GM18909 (cell line): ENCODE results near the gene COL18A1.

ENCODE experiments used
- ATAC-seq: cut with Tn5 transposase; IDR thresholded peaks from one replicate; pipeline ENCODE4 v1.9.1; 2021; ENCODE audit warnings: mild to moderate bottlenecking; ENCODE audit not compliant: unreplicated experiment, poor library complexity

The COL18A1 gene

DNA sequence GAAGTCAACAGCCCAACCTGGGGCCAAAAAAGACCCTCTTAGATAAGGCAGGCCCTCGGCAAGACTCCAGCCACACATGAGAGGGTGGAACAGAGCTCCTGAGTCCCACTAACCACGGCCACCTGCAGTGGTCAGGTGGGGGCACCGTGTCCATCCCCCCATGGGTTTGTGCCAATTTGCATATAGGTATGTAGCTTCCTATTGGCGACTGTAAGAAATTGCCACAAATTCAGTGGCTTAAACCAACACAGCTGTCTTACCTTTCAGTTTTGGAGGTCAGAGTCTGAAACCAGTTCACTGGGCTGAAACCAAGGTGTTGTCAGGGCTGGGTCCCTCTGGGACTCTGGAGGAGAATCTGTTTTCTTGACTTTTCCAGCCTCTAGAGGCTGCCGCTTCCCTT, 59.3 kb downstream of the COL18A1 start:
- no peak for ATAC-seq

DNA sequence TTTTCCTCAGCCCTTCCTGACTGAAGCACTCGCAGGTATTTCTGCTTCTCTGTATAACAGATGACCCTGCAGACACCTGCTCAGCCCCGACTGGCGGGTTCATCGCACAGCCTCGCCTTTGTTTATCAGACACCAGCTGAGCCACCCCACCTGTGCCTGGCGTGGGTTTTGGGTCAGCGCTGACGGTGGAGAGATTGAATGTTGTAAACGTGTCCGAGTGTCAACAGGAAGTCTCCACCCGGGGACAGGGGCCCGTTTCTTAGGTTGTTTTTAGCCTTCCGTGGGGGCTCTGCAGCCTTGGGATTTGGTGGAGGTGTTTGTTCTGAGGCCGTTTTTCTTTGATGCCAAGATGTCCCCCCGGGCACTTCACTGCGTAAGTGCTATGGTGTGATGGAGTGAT, 60.1 kb downstream of the COL18A1 start:
- no peak for ATAC-seq

DNA sequence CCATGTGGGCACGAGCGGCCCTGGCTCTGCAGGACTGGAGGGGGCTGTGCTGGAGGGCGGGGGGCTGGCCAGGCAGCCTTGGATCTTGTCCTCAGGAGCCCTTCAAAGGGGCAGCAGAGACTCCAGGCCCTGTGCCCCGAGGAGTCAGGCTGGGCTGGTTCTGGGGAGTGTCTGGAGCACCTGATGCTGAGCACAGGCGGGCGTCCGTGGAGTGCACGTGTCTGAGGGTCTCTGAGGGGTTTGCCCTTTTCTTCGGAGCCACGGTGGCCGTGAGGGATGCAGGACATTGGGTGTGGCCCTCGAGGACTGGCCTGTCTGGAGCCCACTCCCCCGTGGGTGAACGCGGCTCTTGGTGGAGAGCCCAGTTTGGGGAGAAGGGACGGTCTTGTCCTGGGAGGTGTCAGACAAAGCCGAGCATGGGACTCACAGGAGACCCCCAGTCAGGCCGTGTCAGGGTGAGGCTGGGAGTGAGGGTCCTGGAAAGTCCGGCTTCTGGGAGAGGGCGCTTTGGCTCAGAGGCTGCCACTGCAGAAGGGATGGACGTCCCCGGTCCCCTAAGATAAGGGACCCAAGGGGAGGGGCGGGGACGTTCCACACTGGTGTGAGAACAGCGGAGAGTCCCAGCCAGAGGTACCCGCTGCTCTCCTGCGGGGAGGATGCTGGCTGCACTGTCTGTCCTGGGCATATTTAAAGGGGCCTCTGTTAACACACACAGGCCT, 60.8 kb downstream of the COL18A1 start:
- ATAC-seq: no peak

DNA sequence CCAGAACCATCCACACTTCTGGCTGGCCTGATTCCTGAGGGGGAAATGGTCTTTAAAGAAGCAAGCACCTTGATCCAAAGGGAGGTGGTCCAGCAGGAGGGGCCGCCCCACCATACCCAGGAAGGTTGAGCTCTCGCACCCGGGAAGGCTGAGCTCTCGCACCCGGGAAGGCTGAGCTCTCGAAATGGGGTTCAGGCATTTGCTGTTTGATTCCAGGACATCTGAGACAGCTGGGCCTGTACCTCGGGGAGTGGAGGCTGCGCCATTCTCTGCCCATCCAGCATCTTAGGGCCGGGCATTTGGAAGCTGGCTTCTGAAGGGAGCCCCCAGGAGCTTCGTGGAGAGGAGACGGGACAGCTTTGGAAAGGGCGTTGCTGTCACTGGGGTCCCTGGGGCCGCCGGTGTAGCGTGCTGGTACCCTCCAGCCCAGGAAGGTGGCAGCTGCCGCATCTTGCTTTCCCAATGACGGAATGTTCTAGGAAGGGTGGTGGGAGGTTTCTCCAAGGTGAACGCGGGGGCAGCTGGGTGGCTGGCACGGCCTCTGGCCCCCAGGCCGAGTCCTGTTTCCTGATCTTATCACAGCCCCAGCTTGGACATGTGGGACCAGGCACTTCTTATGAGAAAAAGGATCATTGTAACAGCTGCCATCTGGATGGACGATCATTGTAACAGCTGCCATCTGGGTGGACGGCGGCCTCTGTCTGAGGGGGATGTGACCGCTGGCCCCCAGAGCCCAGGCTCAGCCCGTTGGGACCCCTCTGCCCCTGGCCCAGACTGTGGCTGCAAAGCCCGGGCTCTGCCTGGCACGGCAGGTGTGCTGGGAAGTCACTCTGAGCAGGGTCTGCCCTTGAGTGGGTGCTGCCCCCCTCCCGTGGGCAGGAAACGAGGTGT, 61.6 kb downstream of the COL18A1 start:
- no peak for ATAC-seq

DNA sequence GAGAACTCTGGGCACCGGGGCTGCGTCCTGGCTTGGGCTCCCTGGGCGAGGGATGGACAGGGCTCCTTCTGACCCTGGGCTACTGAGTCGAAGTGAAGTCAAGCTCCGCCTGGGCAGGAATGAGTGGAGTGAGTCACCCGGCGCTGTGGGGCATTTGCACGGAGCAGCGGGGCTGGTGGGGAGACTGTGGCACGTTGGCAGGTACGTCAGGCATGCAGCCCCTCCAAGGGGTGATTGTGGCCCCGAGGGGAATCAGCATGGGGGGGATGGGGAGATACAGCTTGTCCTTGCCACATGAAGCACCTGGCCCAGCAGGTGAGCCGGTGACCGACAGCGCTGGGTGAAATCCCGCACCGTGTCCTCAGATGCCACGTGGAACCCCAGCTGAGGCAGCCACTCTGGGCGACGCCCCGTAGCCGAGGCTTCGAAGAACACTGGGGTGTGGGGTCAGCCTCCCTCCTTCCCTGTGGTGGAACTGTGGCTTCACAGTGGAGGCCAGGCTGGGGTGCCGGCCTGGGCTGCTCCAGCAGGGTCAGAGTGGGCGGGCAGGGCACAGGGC, 62.3 kb downstream of the COL18A1 start:
- ATAC-seq: no peak

DNA sequence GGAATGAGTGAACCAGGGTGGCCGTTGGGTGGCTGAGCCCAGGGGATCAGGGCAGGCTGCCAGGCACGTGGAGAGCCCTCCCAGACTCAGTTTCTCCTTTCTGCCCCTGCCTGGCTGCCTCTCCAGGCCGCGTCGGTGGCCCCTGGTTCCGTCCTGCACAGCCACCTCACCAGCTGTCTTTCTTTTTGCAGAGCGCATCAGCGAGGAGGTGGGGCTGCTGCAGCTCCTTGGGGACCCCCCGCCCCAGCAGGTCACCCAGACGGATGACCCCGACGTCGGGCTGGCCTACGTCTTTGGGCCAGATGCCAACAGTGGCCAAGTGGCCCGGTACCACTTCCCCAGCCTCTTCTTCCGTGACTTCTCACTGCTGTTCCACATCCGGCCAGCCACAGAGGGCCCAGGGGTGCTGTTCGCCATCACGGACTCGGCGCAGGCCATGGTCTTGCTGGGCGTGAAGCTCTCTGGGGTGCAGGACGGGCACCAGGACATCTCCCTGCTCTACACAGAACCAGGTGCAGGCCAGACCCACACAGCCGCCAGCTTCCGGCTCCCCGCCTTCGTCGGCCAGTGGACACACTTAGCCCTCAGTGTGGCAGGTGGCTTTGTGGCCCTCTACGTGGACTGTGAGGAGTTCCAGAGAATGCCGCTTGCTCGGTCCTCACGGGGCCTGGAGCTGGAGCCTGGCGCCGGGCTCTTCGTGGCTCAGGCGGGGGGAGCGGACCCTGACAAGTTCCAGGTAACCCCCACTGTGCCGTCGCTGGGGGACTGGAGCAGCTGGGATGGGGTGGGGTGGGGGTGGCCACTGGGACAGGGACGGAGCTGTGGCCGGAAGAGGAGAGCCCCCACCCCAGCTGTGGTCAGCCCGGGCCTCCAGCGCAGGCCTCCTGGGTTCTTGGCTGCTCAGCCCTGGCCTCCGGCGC, 63.3 kb downstream of the COL18A1 start:
- no peak for ATAC-seq

DNA sequence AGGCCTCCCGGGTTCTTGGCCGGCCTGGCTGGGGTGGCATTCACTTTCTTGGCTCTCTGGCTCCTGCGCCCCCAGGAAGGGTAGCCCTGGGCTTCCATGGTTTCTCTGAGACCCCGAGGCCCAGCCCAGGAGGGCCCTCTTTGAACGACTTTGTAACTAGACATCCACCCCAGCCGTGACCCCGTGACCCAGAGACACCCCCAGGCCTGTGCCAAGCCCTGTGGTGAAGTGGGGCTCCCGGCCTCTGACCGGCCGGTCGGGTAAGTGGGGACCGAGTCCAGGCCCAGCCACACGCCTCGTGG, 64.0 kb downstream of the COL18A1 start:
- ATAC-seq: no peak

DNA sequence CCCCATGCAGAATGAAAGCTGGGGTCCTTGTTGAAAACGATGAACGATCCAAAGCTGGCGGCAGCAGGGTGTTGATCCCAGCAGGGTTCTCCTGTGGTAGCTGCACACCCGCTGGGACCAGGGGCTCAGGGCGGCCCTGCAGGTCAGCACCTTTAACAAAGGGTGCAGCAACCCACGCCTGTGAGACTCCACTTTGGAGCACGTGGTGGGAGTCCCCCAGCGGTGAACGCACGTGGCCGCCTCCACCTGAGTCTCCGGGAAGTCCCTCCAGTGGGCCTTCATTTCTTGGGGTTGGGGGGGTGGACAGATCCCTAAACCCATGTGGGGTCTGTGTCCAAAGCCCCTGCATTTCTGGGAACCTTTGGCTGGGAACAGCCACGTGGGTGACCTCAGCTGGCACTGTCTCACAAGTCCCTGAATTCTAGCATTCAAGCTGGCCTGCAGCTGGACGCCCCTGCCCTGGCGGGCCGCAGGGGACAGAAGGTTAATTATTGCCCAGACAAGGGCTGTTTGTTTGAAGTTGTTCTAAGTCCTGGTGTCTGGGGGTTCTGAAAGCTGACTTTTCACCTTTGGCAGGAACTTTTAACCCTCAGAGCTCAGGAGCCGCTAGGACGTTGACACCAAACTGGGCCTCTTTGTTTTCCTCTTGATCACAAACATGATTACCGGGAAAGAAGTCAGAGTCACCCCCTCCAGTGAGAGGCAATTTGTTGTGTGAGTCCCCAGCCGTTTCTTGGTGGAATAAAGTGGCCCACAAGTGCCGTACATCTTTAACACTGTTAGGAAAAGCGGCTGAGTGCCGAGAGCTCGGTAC, 64.5 kb downstream of the COL18A1 start:
- no peak for ATAC-seq

DNA sequence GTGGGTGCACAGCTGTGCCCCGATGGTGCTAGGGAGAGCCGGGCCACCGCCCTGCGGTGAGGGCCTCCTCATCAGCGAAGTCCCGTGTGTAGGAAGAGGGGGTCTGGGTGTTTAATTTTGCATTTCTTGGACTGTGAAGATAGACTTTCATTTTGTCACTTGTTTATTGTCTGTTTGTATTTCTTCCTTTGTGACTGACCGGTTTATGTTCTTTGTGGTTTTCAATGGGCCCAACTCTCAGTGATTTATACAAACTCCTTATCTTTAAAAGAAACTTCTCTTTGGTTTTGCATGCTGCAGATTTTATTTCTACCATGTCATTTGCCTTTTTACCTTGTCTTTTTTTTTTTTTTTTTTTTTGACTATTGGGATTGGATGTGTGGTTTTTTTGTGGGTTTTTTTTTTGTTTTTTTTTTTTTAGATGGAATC, 65.1 kb downstream of the COL18A1 start:
- ATAC-seq: no peak

DNA sequence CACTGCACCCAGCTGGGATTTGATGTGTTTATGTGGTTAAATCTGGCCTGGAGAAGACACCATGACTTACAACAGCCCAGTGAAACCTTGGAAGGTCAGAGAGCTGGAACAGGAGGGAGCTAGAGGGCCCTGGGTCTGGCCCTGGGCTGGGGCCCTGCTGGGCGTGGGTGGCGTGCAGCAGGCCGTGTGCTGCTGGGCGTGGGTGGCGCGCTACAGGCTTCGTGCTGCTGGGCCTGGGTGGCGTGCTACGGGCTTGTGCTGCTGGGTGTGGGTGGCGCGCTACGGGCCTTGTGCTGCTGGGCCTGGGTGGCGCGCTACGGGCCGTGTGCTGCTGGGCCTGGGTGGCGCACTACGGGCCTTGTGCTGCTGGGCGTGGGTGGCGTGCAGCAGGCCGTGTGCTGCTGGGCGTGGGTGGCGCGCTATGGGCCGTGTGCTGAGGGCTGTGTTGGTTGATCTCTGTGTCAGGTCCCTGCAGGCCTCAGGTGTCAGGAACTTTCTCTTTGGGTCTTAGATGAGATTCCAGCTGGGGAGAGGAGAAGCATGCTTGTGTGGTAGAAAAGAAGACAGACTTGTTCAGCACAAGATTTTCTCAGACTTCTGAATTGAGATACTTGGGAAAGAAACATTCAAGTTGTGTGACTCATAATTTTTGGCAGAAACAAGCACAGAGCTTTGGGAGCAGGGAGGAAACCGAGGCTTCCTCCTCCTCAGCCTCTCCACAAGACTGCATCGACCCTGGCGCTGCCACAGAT, 66.0 kb downstream of the COL18A1 start:
- no peak for ATAC-seq

DNA sequence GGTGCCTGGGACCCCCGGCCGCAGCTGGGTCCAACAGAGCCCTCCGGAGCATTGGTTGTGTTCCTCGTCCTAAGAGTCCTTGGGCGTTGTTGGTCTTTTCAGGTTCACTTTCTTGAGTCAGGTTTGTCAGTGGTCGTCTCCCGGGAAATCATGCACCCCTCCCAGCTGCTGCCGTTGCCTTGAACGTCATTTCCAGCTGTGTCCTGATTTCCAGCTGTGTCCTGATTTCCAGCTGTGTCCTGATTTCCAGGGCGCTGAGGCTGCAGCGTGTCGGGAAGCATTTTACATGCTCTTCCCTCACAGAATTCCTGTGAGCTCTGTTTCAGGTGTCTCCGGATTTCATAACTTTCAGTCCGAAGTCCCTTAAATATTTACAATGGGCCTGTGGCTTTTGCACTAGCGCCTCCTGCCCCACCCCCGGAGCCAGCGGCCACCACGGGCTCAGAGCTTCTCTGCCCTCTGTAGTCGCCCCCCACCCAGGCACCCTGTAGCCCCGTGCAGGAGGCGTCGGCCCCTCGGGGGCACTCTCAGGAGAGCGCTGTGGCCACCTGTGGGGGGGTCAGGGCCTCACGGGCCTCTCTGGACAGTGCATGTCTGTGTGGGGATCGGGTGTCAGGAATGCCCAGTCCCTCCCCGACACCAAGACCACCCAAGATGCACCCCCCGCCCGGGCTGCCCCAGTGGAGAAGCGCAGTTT, 66.7 kb downstream of the COL18A1 start:
- no peak for ATAC-seq

DNA sequence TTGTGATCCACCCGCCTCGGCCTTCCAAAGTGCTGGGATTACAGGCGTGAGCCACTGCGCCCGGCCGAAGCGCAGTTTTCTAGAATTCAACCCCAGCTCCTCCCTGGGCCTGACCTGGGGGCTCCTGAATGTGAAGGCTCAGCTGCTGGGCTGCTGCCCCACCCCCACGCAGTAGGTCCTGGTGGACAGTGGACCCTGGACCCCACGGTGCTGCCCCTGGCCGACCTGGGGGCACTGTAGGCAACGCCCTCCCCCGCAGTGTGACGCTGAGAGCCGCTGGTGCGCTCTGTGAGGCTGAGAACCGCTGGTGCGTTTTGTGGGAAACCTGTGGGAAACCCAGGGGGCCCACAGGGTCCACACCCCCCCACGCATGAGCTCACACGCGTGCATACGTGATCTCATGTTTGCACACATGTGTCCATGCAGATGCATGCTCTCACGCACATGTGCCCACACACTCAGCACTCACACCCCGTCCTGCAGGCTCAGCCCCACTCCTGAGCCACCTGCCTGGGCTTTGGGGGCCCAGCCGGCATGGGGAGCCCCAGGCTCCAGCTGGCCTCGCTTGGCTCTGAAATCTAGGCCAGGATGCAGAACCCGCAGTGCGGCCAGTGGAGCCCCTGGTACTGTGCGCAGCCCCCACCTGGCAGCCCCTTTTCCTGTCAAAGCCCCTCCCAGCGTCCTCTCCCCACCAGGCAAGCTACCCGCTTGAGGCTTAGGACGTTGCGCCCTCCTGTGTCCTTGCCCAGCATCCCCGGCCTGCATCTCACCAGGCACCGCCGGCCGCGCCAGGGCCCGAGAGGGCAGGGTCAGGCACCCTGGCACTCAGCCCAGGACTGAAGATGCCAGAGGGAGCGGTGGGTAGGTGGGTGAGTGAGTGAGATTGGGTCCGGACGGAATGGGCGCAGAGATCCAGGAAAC, 67.7 kb downstream of the COL18A1 start:
- no peak for ATAC-seq

DNA sequence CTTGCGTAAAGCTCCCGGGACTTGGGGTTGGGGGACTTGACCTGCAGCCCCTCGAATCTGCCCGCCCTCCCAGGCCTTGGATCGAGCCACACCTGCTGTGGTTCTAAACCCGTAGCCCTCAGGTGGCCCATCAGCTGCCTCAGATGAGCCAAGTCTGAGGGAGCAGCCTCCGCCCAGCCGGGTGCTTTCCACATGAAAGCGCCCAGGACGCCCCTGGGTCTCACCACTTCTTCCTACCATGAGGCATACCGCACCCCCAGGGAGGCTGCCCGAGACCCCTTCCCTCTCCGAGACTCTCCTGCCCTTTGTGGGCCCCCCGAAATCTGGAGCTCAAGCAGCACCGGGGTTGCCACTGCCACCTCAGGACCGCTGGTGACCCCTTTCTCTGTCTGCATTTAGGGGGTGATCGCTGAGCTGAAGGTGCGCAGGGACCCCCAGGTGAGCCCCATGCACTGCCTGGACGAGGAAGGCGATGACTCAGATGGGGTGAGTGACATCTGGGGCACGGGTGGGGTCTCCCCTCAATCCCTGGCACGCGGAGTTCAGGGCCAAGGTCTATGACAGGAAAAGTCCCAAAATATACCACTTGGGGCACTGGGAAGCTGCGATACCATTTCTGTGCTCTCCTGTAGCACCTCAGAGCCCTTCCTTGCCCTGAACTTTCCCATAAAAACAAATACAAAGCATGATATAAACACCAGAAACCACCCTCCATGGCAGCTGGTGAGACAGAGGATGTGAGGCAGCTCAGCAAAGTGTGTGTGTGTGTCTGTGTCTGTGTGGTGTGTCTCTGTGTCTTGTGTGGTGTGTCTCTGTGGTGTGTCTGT, 68.7 kb downstream of the COL18A1 start:
- no peak for ATAC-seq

DNA sequence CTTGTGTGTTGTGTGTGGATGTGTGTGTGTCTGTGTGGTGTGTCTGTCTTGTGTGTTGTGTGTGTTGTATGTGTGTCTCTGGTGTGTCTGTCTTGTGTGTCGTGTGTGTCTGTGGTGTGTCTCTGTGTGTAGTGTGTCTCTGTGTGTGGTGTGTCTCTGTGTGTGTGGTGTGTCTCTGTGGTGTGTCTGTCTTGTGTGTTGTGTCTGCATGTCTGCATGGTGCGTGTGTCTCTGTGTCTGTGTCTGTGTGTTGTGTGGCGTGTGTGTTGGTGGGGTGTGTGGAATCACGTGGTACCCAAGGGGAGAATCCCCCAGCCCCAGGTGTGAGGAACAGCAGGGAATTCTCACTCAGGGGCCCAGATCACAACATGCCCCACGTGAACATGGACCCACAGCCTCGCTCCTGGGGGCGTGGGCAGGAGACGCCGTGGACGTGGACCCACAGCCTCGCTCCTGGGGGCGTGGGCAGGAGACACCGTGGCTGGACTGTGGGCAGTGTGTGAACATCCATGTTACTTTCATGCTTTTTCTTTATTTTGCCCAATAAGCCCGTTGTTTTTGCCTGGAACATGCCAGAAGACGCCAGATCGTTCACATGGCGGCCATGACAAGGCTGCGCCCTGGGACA, 69.5 kb downstream of the COL18A1 start:
- ATAC-seq: no peak

DNA sequence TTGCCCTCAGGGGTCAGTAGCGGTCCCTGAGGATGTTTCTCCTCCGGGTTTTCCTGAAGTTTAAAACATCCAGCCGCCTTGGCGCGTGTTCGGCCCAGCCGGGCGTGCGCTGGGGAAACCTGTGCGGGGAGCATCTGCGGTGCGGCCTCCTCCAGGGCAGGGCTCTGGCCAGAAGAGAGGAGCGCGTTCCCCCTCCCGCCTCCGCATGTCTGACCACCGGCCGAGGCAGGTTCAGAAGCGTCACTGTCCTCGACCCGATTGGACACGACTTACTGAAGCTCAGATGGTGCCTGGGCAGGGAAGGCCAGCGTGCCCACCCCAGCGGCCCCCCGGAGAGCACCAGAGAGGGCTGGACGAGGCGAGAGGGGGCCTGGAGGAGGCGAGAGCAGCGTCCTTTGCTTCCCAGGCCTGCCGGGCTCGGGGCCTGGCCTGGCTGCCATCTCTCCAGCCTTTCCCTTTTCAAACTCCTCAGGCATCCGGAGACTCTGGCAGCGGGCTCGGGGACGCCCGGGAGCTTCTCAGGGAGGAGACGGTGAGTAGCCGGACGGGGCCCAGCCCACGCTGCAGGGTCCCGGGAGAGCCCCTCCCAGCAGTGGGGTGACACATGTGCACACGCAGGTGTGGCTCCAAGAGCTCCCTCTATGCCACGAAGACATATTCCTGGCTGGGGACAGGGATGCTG, 70.2 kb downstream of the COL18A1 start:
- ATAC-seq: no peak
